ENCODE results near the gene INTS14.

DNA sequence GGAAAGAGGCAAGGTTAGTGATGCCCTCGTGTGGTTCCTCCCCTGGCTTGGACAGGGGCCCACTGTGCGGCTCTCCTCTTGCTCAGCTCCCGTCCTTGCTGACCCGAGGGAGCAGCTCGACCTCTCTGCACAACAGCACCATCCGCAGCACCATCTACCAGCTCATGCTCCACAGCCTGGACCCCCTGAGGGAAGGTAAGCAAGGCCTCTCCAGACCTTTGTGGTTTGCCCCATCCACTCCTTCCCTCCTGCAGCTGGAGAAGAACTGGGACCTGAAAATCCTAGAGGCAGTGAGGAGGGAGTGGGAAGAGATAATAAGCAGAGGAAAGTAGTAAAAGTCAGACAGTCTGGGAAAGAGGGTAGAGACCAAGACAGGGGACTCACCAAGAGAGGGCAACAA, 28.6 kb upstream of the INTS14 start:
- TF ChIP-seq GABPA (IDR thresholded peaks at IDR 0.05; ENCODE audit: borderline replicate concordance, insufficient read depth, low read length) (no peak), TEAD4 (IDR thresholded peaks at IDR 0.05; ENCODE audit: low read depth, low read length) (no peak), JUN (IDR thresholded peaks at IDR 0.05; ENCODE audit: low read depth, low read length) (no peak), RXRA (IDR thresholded peaks at IDR 0.05; ENCODE audit: insufficient read depth, low read depth, low read length) (no peak), BACH1 (IDR thresholded peaks at IDR 0.05; ENCODE audit: low read length) (no peak), RAD21 (IDR thresholded peaks at IDR 0.05 in 1 of 2, conservative IDR thresholded peaks at IDR 0.05 in 1 of 2; ENCODE audit: low read depth in 2 of 2, low read length in 2 of 2) (no peak), SP2 (IDR thresholded peaks at IDR 0.05; ENCODE audit: low read length) (no peak)
- TF ChIP-seq, protein P1, sequence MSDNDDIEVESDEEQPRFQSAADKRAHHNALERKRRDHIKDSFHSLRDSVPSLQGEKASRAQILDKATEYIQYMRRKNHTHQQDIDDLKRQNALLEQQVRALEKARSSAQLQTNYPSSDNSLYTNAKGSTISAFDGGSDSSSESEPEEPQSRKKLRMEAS (IDR thresholded peaks at IDR 0.05): no peak
- TF ChIP-seq, protein P2, sequence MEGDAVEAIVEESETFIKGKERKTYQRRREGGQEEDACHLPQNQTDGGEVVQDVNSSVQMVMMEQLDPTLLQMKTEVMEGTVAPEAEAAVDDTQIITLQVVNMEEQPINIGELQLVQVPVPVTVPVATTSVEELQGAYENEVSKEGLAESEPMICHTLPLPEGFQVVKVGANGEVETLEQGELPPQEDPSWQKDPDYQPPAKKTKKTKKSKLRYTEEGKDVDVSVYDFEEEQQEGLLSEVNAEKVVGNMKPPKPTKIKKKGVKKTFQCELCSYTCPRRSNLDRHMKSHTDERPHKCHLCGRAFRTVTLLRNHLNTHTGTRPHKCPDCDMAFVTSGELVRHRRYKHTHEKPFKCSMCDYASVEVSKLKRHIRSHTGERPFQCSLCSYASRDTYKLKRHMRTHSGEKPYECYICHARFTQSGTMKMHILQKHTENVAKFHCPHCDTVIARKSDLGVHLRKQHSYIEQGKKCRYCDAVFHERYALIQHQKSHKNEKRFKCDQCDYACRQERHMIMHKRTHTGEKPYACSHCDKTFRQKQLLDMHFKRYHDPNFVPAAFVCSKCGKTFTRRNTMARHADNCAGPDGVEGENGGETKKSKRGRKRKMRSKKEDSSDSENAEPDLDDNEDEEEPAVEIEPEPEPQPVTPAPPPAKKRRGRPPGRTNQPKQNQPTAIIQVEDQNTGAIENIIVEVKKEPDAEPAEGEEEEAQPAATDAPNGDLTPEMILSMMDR (IDR thresholded peaks at IDR 0.05; ENCODE audit: control extremely low read depth in 1 of 3, insufficient read depth in 1 of 3, low read depth in 1 of 3, low read length in 3 of 3): no peak
- TF ChIP-seq, protein P3, sequence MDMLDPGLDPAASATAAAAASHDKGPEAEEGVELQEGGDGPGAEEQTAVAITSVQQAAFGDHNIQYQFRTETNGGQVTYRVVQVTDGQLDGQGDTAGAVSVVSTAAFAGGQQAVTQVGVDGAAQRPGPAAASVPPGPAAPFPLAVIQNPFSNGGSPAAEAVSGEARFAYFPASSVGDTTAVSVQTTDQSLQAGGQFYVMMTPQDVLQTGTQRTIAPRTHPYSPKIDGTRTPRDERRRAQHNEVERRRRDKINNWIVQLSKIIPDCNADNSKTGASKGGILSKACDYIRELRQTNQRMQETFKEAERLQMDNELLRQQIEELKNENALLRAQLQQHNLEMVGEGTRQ (IDR thresholded peaks at IDR 0.05; ENCODE audit: low read length): no peak
